Activated CD8-positive, alpha-beta memory T cell treated with anti-CD3 and anti-CD28 coated beads for 48 hours (primary cell): Measurements from ENCODE around the gene CFAP61.

Experiments used
- DNase-seq, 3 experiments: peaks; one replicate each; pipeline ENCODE4 v3.0.0-alpha.2; 2020; ENCODE audit warnings: low read depth in 2 of 3, low spot score in 2 of 3

The CFAP61 gene

DNA sequence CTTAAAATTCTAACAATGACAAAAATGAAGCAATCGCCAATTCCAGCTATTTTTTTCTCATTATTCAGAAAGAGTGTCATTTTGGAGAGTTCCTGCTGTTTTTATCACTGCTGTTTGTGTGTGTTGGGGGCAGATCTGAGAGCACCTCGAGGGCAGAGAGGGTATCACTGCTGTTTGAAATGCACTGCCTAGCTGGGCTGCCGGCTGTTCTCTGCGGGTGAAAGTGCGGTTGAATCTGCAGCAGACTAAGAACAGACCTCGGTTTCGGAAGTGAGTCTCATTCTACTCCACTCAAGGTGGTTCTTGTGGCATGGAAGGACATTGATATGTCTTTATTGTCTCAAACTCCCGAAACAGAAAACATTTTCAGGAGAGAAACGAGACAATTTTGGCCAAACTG is 333.9 kb downstream of the CFAP61 start:
- DNase-seq: no peak

DNA sequence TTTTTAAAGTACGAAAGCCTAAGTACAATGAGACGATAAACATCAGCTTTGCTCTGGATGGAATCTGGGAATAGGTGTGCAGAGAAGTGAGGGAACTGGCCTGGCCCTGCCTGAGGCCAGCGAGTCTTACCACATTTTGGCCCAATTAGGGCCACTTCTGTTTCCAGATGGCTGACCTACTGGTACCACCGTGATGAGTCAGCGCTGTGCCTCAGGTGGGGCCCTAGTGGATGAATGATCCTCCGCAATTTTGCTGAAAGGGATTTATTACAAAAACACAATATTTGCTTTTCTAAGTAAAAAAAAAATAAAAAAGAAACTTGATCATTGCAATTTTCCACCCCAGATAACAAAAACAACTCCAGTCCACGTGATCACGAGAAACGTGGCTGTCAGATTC is 338.1 kb downstream of the CFAP61 start:
- no peak for DNase-seq

DNA sequence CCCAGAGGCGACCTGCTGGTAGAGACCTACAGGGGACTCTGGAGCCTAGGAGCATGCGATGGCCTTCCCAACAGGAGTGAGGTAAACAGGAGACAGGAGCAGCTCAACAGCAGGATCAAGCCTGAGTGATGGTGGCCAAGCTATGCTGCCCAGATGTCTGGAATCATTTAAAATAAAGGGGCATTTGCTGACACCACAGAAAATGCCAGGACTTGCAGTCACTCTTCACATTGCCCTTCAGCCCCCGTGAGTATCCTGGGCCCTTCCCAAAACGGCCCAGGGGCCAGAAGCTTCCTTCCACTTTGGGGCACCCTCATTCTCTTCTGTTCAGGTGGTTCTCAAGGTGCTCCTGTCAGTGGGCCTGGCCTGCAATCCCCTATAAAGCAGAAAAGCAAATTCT is 338.8 kb downstream of the CFAP61 start:
- DNase-seq: no peak

DNA sequence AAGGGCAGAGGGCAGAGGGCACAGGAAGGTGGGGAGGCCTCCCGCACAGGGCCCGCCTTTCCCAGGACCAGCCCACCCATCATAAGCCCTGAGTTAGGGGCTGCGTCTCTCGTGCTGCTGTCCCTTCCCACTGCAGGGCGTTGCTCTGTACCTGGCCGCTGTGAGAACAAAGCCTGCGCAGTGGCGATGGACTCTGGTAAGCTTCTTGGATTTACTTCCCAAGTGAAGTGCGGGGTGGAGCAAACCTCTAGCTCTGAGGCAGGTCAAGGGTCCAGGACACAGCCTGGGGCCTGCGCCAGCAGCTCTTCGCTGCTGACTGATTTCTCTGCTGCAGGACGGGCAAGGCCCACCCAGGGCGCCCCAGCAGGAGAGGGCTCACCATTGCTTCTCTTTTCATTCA is 339.4 kb downstream of the CFAP61 start:
- no peak for DNase-seq

DNA sequence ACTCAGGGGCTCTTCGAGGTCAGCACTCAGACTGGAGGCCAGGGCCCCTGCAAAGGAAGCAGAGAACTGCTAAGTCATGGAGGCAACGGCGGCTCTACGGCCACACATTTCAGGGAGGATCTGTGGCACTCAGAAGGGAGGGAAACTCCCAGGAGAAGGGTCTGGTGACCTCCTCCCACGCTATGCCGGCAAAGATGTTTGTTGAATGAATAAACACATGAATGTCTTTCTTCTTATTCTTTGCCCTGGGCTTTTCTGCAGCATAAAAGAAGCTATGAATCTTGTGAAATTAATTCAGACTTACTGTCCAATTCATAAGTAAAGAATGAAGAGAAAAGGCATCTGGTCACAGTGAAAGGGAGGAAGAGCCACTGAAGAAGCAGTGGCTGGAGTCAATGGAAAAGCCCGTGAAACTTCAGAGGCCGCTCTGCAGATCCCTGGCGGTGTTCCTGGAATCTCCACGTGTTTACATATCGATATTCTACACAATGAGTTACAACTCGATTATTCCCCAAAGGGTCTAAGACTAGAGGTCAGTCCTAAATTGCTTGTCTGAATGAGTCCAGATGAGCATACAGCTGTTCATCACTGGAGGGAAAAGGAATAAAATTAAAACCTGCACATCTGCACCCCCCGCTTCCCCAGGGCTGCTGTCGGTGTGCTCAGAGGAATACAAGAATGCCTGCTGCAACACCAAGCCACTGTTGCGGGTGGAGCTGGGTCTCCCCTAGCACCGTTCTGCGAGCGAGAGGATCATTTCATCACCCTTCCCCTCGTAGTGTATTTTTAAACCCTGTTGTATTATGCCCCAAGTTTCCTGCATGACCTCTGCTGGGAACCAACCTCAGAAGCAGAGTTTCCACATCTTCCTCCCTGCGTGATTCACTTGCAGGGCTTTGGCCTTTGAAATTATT is 341.1 kb downstream of the CFAP61 start:
- DNase-seq: no peak

DNA sequence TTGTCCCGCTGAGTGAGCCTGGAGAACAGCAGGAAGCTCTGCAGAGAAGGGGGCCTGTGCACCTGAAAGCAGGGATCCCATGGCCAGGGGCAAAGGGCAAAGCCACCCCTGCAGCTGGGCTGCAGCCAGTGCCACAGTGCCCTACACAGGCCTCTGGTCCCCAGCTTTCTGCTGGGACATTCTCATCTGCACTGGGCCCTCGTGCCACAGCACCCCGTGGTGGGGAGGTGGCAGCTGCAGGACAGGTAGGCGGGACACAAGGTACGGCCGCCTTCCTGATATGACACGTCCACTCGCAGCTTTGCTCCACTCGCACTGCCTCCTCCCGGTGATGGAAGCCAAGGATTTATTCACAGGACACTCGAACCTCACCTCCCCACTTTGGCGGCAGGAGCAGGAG is 342.8 kb downstream of the CFAP61 start:
- no peak for DNase-seq

DNA sequence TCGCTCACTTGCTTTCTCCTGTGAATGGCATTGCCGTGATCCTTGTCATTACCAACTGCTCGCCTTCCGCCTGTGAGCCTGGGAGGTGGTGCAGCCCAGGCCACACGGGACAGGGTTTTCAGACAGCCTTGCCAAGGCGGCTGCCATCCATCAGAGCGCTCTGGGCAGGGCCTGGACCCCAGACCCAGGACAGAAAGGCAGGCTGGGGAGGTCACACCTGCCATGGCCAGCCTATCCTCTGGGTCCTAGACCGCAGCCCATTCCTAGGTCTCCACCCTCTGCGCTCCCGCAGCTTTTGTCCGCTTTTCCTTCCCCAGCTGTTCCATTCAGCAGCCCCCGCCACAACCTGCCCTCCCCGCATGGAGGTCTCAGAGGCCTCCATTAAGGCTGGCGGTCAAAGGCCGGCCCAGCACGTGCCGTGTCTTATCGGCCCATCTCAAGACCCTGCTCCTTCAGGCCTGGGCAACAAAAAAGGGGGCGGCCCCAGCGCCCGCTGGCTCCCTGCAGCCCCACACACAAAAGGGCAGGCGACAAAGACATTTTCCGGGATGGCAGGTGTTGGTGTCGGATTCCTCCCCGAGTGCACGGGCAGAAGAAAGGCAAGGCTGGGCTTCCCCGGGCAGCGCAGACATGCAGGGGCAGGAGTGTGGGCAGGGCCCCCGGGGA is 343.7 kb downstream of the CFAP61 start:
- DNase-seq: no peak

DNA sequence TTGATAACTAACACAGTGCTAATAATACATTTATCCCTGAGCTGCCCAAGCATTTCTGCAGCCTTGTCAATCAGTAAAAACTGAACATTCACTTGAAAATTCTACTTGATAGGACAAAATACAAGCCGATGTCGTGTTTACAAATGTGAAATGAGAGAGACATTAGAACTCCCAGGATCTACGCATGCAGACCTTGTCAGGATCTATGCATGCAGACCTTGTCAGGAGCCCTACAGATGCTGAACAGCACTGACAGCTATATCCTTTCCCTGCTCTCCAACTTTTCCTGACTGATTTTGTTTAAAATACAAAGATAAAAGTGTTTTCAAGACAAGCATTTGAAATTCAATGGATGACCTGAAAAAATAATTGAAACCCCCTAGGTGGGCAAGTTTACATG is 344.5 kb downstream of the CFAP61 start:
- DNase-seq: no peak

DNA sequence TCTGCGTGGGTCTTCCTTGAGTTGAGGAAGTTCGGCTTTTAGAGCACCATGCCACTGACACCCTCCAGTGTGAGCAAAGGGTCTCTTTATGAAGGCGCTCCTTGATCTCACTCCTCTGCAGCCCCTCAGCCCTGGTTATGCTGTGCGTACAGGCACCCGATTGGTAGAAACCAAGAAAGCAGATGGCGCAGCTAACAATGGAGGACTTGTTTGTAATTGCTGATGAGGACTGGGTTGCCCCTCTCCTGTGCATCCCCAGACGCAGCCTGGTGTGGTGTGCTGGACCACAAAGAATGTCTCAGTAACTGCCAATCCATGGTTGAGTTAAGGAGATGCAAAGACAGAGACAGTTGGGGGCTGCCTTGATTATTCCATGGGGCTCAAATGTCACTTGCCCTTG is 345.8 kb downstream of the CFAP61 start:
- no peak for DNase-seq

DNA sequence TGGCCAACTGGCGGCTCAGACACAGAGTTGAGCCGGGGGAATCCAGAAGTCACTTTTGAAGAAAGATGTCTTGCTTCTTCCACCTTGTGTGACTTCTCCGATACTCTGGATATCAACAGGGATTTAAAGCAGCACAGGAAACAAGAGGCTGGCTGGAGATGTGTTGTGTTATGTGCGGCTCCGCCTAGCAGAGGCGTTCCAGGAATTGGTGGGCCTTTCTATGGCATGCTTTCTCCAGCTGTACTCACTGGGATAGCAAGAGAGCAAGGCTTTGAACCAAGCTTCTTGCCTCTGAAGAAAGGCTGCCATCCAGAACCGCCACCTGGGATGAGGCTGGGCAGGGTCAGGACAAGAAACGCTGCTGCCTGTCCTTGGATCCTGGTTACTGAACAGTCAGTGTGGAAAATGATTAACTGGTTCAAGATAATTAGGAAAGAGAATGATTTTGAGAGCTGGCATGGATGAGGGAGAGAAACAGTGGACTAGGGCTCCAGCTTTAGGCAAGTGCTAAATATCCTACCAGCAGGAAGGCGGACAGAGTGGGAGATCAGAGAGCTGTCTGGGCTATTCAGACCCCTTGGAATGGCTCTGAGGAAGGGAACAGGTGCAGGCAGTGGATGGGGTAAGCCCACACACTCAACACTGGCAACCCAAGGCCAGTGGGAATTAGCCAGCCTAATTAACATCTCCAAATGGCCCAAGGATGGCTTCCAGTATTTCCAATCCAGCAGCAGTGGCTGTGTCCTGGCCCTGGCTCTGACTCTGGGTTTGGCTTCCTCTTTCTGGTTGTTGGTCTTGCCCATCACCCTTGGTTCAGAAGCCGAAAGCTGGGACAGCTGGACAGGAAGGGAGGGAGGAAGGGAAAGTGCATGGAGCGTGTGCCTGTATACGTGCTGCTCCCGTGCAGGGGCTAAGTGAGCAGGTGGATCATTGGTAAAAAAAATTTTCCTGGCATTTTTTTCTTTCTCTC is 347.5 kb downstream of the CFAP61 start:
- no peak for DNase-seq

DNA sequence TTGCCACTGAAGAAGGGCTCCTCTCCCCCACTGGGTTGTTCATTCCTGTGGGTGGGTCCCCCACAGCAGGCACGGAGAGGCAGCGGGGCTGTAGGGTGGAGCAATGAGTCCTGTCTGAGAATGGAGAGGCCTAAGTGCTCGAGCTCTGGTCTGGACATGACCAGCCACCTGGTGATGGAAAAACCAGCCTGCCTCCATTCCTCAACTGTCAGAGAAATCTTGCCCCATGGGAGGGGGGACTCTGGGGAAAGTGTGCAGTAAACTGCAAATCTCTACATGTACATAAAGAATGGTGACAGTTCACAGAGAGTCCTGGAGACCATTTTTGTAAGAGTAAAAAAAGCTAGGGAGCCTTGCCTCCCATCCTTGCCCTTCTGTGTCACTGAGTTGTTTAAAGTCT is 349.7 kb downstream of the CFAP61 start:
- no peak for DNase-seq

DNA sequence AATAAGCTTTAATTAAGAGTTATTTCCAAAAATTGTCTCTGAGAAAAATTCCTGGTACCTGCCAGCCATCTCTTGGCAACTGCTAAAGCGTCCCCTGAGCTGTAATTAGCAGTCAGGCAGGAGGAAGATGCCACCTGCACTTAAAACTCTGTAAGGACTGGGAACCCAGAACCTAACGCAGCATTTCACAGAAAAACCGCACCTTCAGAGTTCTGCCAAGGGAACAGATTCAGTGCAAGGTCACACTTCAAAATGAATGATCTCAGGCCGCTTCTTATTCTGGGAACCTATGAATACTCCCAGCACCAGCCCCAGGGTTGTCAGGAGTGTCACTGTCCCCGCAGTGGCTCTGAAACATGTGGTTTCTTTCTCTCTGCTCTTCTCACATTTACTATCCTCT is 352.3 kb downstream of the CFAP61 start:
- DNase-seq: no peak

DNA sequence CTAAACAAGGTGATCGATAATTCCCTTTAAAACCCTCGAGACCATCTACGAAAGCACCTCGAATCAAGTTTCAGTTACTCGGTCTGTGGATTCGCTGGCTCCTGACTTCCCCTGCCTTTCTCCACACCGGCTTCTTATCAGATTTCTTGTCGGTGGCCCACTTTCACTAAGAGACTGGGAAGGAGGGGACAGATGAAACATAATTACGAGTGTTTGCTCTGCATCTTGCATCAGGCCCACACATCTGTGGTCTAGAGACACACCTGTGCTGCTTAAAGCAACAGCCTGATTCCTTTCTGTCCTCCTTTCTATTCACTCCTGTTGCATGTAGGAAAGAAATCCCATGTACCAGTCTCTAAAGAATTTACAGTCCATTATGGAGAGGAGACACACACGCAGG is 353.3 kb downstream of the CFAP61 start:
- DNase-seq: no peak

DNA sequence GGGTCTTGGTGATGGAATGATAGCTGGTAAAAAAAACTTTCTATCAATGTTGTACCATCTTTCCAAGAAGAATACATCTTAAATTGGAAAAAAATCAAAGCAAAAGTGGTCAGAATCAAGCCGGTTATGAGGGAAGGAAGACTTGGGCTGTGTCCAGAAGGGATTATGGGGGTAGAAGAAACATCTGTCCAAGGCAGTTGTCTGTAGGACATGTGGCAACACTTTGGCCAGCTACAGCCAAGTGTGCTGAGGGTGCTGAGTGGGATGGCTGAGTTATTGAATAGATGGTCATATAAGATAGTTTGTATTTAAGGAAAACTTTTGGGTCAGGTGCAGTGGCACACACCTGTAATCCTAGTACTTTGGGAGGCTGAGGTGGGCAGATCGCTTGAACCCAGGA is 354.0 kb downstream of the CFAP61 start:
- DNase-seq: no peak

DNA sequence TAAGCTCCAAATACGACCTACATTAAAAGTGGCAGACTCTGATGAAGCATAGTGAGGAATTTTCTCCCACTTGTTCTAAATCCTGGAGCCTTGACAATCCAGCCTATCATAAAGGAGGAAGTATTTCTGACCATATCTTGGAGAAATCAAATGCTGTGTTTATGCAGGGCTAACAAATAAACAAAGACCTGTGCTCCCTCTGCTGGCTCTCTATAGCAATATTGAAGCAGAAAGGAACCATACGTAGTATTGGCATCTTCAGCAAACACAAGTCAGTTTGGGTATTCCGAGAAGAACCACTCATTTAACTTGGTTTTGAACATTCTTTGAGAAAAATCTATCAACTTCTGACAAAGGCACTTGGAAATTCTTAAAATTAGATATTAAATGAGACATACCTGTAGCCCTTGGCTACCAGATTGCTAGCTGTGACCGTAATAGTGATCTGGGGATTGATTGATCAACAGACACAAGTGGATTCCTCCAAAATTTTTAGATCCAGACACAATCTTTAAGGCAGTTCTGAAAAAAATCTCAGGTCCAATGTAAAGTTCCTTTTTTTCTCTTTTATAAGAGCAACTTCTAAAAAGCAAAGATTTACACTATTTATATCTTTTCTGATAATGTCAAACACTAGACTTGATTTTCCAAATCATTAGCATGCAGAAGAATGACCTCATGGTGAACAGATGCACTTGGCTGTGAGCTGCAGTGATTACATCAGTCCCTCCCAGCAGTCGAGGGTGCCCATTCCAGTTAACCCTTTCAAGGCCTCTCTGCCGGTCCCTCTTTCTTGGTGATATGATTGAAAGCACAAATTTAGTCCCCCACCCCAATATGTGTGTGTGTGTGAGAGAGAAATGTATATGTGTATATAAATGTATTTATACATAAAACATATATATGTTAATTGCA is 355.8 kb downstream of the CFAP61 start:
- DNase-seq: no peak

DNA sequence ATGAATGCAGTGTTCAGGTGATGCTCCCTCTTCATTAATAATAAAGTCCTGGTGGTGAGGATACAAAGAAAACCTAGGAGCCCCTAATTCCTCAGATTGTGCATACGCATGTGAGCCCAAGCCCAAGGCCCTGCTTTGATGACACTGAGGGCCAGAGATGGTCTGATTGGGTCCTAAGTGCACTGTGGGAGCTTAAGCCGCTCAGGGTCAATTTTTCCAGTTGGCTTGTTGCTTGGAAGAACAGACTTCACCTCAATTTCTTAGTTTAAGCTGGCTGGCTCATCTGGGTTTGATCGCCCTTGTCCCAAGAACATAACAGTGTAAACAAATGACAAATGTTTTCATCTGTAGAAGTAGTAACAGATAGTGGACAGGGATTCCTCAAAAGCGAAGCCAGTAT is 357.0 kb downstream of the CFAP61 start:
- no peak for DNase-seq
